ENCODE data around the gene ANTKMT.

GRCh38 chr16:715477-716199, 5.3 kb upstream of the ANTKMT start:
- TF ChIP-seq ZFP3 (CRISPR knock-in tag; IDR thresholded peaks at IDR 0.05): no peak
- no peak for TF ChIP-seq PATZ1 (CRISPR knock-in tag; IDR thresholded peaks at IDR 0.05; ENCODE audit: borderline replicate concordance)
- TF ChIP-seq, protein P1, sequence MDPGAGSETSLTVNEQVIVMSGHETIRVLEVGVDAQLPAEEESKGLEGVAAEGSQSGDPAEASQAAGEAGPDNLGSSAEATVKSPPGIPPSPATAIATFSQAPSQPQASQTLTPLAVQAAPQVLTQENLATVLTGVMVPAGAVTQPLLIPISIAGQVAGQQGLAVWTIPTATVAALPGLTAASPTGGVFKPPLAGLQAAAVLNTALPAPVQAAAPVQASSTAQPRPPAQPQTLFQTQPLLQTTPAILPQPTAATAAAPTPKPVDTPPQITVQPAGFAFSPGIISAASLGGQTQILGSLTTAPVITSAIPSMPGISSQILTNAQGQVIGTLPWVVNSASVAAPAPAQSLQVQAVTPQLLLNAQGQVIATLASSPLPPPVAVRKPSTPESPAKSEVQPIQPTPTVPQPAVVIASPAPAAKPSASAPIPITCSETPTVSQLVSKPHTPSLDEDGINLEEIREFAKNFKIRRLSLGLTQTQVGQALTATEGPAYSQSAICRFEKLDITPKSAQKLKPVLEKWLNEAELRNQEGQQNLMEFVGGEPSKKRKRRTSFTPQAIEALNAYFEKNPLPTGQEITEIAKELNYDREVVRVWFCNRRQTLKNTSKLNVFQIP (CRISPR knock-in tag; IDR thresholded peaks at IDR 0.05; ENCODE audit: borderline replicate concordance, low read depth): no peak
- TF ChIP-seq ZNF70 (CRISPR knock-in tag; IDR thresholded peaks at IDR 0.05): no peak
- TF ChIP-seq RARB (CRISPR knock-in tag; IDR thresholded peaks at IDR 0.05): no peak
- TF ChIP-seq, protein P2, sequence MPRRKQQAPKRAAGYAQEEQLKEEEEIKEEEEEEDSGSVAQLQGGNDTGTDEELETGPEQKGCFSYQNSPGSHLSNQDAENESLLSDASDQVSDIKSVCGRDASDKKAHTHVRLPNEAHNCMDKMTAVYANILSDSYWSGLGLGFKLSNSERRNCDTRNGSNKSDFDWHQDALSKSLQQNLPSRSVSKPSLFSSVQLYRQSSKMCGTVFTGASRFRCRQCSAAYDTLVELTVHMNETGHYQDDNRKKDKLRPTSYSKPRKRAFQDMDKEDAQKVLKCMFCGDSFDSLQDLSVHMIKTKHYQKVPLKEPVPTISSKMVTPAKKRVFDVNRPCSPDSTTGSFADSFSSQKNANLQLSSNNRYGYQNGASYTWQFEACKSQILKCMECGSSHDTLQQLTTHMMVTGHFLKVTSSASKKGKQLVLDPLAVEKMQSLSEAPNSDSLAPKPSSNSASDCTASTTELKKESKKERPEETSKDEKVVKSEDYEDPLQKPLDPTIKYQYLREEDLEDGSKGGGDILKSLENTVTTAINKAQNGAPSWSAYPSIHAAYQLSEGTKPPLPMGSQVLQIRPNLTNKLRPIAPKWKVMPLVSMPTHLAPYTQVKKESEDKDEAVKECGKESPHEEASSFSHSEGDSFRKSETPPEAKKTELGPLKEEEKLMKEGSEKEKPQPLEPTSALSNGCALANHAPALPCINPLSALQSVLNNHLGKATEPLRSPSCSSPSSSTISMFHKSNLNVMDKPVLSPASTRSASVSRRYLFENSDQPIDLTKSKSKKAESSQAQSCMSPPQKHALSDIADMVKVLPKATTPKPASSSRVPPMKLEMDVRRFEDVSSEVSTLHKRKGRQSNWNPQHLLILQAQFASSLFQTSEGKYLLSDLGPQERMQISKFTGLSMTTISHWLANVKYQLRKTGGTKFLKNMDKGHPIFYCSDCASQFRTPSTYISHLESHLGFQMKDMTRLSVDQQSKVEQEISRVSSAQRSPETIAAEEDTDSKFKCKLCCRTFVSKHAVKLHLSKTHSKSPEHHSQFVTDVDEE (CRISPR knock-in tag; IDR thresholded peaks at IDR 0.05): no peak
- TF ChIP-seq SNAI2 (CRISPR knock-in tag; IDR thresholded peaks at IDR 0.05): no peak
- no peak for TF ChIP-seq TCF4 (CRISPR knock-in tag; IDR thresholded peaks at IDR 0.05; ENCODE audit: borderline replicate concordance)
- TF ChIP-seq OSR1 (CRISPR knock-in tag; IDR thresholded peaks at IDR 0.05): no peak
